Heart right ventricle (tissue), 16 donors: ENCODE results near the gene NWD2. TPM values are rescaled to one million over a fixed set of nuclear protein-coding genes. Genes with fewer than 3 reads are reported as not detected.
A peak's percentile ranks its signal among the peaks of the same experiment; 100 is the strongest.

ENCODE experiments used
- ATAC-seq, 8 donors: fragments of 200-7000 bp; cut with Tn5 transposase; one replicate each; pipeline ENCODE4 v1.9.1; 2020; ENCODE audit warnings: mild to moderate bottlenecking in 8 of 8, moderate library complexity in 8 of 8, moderate number of reproducible peaks in 1 of 8
- DNase-seq, 2 donors: peaks; one replicate each; pipeline ENCODE4 v3.0.0-alpha.2; 2020
- H3K27ac ChIP-seq, 10 donors: fragments of 200-600 bp; sonication (generic) in 2 of 10; one replicate each; pipeline versions ENCODE4 v1.5.0 to v1.8.0; 2020 to 2022; ENCODE audit warnings: mild to moderate bottlenecking in 3 of 10
- H3K27me3 ChIP-seq, 7 donors: fragments of 200-600 bp; one replicate each; pipeline ENCODE4 v1.8.0; 2021 to 2022; ENCODE audit warnings: mild to moderate bottlenecking in 2 of 7
- H3K36me3 ChIP-seq, 9 donors: fragments of 200-600 bp; sonication (generic) in 1 of 9; one replicate each; pipeline versions ENCODE4 v1.5.0 to v1.8.0; 2020 to 2022; ENCODE audit warnings: mild to moderate bottlenecking in 2 of 9
- H3K4me1 ChIP-seq, 9 donors: fragments of 200-600 bp; sonication (generic) in 1 of 9; one replicate each; pipeline versions ENCODE4 v1.5.0 to v1.8.0; 2020 to 2022; ENCODE audit warnings: mild to moderate bottlenecking in 4 of 9
- H3K4me3 ChIP-seq, 10 donors: fragments of 200-600 bp; sonication (generic) in 2 of 10; one replicate each; pipeline versions ENCODE4 v1.5.0 to v1.8.0; 2020 to 2022; ENCODE audit warnings: mild to moderate bottlenecking in 7 of 10, moderate library complexity in 2 of 10
- H3K9me3 ChIP-seq, 11 donors: fragments of 200-600 bp in 10 of 11; sonication (generic) in 2 of 11; one replicate each; pipeline versions ENCODE4 v1.5.0 to v1.8.0; 2013 to 2022; ENCODE audit warnings: mild to moderate bottlenecking in 2 of 11, control low read depth in 1 of 11, moderate library complexity in 1 of 11
- WGBS, 2 donors: extraction: QIAGEN DNeasy Blood & Tissue Kit; methylation state at CpG; one replicate each; pipeline ENCODE4 v1.1.7; 2013; ENCODE audit warnings: inconsistent platforms in 1 of 2; 5-methylcytosine and 5-hydroxymethylcytosine counted together
- intact Hi-C, 10 donors: fragments of 100-400 bp; cut with DNase I; formaldehyde crosslinking; loops; one replicate each; pipeline versions ENCODE4 v1.11.1 to v1.14.2; 2022
- polyA plus RNA-seq, 2 donors: library from polyadenylated mRNA; stranded (reverse); fragments of 200-250 nt; gene quantifications; one replicate each; pipeline ENCODE4 v1.2.3, GENCODE V29; 2013
- total RNA-seq, 10 donors: library from RNA; stranded (reverse); fragmentation: NEBNext Ultra II Directional in 3 of 10; extraction: Animal tissue kit (Norgen Biotek cat#: 25700) in 3 of 10; gene quantifications; one replicate each; pipeline versions ENCODE4 v1.2.1 to v1.2.4, GENCODE V29; 2021 to 2023
- TF ChIP-seq, protein P1 (sequence below), 9 donors: fragments of 200-600 bp; sonication (generic) in 2 of 9; IDR thresholded peaks; one replicate each; pipeline versions ENCODE4 v1.5.0 to v1.8.0; 2021 to 2022; ENCODE audit warnings: antibody characterized with exemption in 9 of 9, mild to moderate bottlenecking in 5 of 9, moderate library complexity in 1 of 9
- donor health status: Arrhythmogenic right ventricular cardiomyopathy.
- donor health status: ischemic (EF 13 %, LVEDD 7.1; RV severe dilation, severe dysfunction).
- donor health status: healthy with polysubstance abuse.
- donor health status: DM: no; HTN: yes; CAD: no.
- donor health status: DM: no; HTN: no; CAD: no.
- donor health status: ischemic (EF 25% LVEDD 6.9; RV normal size, moderate dysfunction).
- donor health status: ischemic (EF 25% LVEDD 5.7; RV mildly dilated, moderate dysfunction).
- donor health status: healthy.
- donor health status: DM: yes; HTN: yes; CAD: no.
- donor health status: Ischemic cardiomyopathy.
- donor health status: ischemic (EF 35%, LVEDD 5.7; RV mildly dilated, moderate dysfunction).
- donor health status: nonischemic (EF 11% LVEDD 7.7; RV severe dilation, severe dysfunction).
- donor health status: DM: yes; HTN: yes; CAD: no.
- donor health status: PGD.
- donor health status: ischemic (EF 29% LVEDD 5.4; RV normal size, mild dysfunction).
- donor health status: nonischemic (EF 23%, LVEDD 6.1; RV moderate dilation, normal function).

The NWD2 gene
- total and polyA plus RNA-seq, 12 donors, result 0.02 to 0.37 (median 0.04) TPM; not detected in 7

DNA sequence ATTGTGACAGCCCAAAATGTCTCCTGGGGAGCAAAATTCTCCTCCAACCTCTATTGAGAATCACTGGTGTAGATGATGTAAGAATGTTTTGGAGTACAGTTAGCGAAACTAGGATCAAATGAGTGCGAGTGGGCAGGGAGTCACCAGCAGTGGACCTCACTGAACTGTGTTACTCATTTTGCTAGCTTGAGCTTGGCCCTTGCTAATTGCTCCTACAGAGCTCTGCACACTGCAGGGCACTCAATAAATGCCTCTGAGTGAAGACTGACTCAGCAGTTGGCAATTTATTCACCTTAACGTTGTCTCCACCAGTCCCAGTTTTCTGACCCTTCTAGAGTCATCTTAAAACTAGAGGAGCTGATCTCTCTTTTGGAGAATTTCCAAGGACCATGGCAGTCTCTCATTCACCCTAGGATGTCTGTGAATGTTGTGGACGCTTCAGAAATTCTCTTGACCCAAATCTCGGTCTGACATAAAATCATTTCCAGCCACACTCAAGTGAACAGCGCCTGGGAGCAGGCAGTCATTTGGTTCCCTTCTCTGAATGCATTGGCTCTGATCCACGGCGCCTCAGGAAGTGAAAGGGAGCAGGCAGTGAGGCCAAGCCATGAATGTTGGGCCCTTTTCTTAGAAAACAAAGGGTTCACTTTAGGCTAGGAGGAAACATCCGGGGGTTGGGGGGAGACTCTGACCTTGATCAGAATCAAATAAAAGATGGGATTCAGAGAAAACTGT lies 148.1 kb downstream of the NWD2 start:
- peaks cover 0 to 24% (median 10%) of the 10 kb centered on the region in 9 donors for H3K4me1 ChIP-seq
- H3K4me3 ChIP-seq, result no peak overlapping the region
- TF ChIP-seq, protein P1, sequence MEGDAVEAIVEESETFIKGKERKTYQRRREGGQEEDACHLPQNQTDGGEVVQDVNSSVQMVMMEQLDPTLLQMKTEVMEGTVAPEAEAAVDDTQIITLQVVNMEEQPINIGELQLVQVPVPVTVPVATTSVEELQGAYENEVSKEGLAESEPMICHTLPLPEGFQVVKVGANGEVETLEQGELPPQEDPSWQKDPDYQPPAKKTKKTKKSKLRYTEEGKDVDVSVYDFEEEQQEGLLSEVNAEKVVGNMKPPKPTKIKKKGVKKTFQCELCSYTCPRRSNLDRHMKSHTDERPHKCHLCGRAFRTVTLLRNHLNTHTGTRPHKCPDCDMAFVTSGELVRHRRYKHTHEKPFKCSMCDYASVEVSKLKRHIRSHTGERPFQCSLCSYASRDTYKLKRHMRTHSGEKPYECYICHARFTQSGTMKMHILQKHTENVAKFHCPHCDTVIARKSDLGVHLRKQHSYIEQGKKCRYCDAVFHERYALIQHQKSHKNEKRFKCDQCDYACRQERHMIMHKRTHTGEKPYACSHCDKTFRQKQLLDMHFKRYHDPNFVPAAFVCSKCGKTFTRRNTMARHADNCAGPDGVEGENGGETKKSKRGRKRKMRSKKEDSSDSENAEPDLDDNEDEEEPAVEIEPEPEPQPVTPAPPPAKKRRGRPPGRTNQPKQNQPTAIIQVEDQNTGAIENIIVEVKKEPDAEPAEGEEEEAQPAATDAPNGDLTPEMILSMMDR (IDR thresholded peaks at IDR 0.05), result no peak
- peak in 7 of 8 donors; percentile 56 to 83 (median 75) for ATAC-seq
- H3K9me3 ChIP-seq, result no peaks in the 10 kb centered on the region
- peak overlapping the region in 2 of 10 donors; percentile 31 to 46 for H3K27ac ChIP-seq
- intact Hi-C loops, result loop anchor here in 2 of 10 donors (5.0 kb wide), 2 partner anchors 1040 to 1045 kb away; no protein-coding TSS in a partner anchor
- no peaks in the 10 kb centered on the region for H3K36me3 ChIP-seq
- H3K27me3 ChIP-seq, result peaks cover 0 to 11% (median 0%) of the 10 kb centered on the region in 7 donors
- 40 to 45% methylated on average over 9 of the region's 9 CpGs for WGBS, 2 donors
- peak; percentile 35 to 65 for DNase-seq

DNA sequence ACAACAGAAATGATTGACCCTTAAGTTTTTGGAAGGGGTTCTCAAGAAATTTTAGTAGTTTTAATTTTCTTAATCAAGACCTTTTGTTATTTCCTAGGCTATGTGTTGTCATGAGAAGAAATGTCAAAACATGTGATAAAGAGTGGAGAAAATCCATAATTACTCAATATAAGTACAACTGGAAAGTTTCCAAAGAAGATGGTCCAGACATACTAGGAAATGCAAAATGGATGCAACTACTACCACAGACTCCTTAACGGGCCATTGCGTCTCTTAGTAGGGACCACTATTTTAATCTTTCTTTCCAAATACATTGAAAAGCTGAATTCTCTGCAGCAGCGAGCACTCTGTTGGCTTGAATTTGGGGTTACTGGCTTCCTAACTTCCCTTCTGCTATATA lies 148.8 kb downstream of the NWD2 start:
- H3K4me1 ChIP-seq, result peaks cover 0 to 24% (median 10%) of the 10 kb centered on the region in 9 donors
- peaks cover 0 to 4% (median 0%) of the 10 kb centered on the region in 7 donors for H3K27me3 ChIP-seq
- H3K9me3 ChIP-seq, result no peaks in the 10 kb centered on the region
- H3K27ac ChIP-seq, result no peak overlapping the region
- ATAC-seq (no peak), DNase-seq (no peak)
- 70 to 82% methylated on average over 3 of the region's 3 CpGs for WGBS, 2 donors
- TF ChIP-seq, protein P1 (IDR thresholded peaks at IDR 0.05), result no peak
- intact Hi-C loops, result loop anchor here in 2 of 10 donors (5.0 kb wide), 2 partner anchors 1041 to 1046 kb away; no protein-coding TSS in a partner anchor
- no peak overlapping the region for H3K4me3 ChIP-seq
- no peaks in the 10 kb centered on the region for H3K36me3 ChIP-seq

DNA sequence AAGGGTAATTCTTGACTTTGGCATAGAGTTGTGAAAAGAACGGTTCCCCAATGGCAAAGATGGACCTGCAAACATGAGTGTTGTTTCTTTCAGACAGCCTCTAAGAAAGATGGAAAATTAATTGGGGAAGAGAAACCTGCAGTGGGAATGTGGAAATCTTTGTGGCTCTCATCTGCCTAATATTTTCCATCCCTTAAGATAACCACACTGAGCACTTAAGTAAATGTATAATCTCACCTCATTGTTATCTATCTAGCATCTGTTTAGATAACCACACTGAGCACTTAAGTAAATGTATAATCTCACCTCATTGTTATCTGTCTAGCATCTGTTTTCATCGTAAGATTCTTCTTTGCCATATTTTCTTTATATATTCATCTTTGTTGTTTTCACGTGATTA lies 149.3 kb downstream of the NWD2 start:
- WGBS, 2 donors, result 81% methylated on average over 3 of the region's 3 CpGs
- ATAC-seq (no peak), DNase-seq (no peak)
- H3K27ac ChIP-seq, result no peak overlapping the region
- TF ChIP-seq, protein P1 (IDR thresholded peaks at IDR 0.05), result no peak
- H3K4me1 ChIP-seq, result peaks cover 0 to 24% (median 10%) of the 10 kb centered on the region in 9 donors
- peaks cover 0 to 4% (median 0%) of the 10 kb centered on the region in 7 donors for H3K27me3 ChIP-seq
- no peaks in the 10 kb centered on the region for H3K36me3 ChIP-seq
- H3K4me3 ChIP-seq, result no peak overlapping the region
- H3K9me3 ChIP-seq, result no peaks in the 10 kb centered on the region
- intact Hi-C loops, result loop anchor here in 2 of 10 donors (5.0 kb wide), 2 partner anchors 1042 to 1047 kb away; no protein-coding TSS in a partner anchor

DNA sequence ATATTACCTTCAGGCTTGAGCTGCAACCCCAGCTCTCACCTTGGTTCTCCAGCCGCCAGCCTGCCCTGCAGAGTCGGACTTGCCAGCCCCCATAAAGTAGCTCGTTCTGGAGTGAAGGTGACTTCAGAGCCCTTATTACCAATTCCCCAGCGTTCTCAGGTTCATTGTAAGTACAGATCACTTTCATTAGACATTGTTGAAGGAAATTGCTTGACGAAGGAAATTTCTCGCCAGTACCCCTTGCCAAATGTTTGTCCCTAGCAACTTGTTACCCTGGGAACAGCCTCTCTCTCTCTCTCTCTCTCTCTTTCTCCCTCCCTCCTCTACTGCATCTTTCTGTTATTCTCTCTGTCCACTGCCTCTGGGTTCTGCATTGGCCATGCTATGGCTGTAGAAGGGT lies 153.0 kb downstream of the NWD2 start:
- 79 to 87% methylated on average over 6 of the region's 6 CpGs for WGBS, 2 donors
- H3K9me3 ChIP-seq, result peaks cover 0 to 8% (median 0%) of the 10 kb centered on the region in 11 donors
- intact Hi-C loops, result no loop called here

More for the DNA sequence above, 153.0 kb downstream of the NWD2 start:
- Histone ChIP-seq H3K4me3 (no peak overlapping the region), H3K27ac (no peak overlapping the region), H3K27me3 (peaks cover 0 to 4% (median 0%) of the 10 kb centered on the region in 7 donors), H3K36me3 (no peaks in the 10 kb centered on the region), H3K4me1 (peaks cover 0 to 18% (median 5%) of the 10 kb centered on the region in 9 donors)
- no peak for DNase-seq
- no peak for ATAC-seq
- TF ChIP-seq, protein P1 (IDR thresholded peaks at IDR 0.05), result no peak
